ENCODE measurements around the gene RELN. TPM values are rescaled to one million over a fixed set of nuclear protein-coding genes. Genes with fewer than 3 reads are reported as not detected.

Gene RELN
- total and polyA plus RNA-seq, 9 of the 15 experiments (the other 6 are each of a cell fraction or from before 2014, with no cell fraction given) = 12.9 to 43.2 (median 18.1) TPM

DNA sequence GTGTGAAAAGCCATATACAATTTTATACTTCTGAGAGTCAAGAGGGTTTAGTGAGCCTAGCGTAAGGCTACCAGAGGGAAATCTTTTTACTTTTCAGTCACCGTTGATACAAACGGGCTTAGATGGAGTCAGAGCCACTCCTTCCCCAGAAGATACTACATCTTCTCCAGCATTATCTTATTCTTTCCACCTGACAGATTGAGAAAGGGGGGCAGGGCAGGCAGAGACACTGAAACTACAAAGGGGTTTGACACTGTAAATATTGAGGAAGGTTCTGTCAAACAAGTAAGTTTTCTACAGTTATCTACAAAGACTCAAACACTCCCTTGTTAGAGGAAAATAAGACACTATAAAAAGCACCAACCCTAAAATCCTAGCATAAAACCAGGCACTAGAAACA, 100.0 kb downstream of the RELN start (continued):
- TF ChIP-seq, protein P1, sequence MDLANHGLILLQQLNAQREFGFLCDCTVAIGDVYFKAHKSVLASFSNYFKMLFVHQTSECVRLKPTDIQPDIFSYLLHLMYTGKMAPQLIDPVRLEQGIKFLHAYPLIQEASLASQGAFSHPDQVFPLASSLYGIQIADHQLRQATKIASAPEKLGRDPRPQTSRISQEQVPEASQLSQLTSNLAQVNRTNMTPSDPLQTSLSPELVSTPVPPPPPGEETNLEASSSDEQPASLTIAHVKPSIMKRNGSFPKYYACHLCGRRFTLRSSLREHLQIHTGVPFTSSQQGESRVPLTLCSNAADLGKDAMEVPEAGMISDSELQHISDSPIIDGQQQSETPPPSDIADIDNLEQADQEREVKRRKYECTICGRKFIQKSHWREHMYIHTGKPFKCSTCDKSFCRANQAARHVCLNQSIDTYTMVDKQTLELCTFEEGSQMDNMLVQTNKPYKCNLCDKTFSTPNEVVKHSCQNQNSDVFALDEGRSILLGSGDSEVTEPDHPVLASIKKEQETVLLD (IDR thresholded peaks at IDR 0.05) = no peak
- TF ChIP-seq MEIS2 (IDR thresholded peaks at IDR 0.05; ENCODE audit: partially characterized antibody) = peak; percentile 42
- TF ChIP-seq ZNF57 (CRISPR knock-in tag; IDR thresholded peaks at IDR 0.05) = no peak
- TF ChIP-seq NR2F6 (CRISPR knock-in tag; IDR thresholded peaks at IDR 0.05) = no peak
- TF ChIP-seq, protein P2, sequence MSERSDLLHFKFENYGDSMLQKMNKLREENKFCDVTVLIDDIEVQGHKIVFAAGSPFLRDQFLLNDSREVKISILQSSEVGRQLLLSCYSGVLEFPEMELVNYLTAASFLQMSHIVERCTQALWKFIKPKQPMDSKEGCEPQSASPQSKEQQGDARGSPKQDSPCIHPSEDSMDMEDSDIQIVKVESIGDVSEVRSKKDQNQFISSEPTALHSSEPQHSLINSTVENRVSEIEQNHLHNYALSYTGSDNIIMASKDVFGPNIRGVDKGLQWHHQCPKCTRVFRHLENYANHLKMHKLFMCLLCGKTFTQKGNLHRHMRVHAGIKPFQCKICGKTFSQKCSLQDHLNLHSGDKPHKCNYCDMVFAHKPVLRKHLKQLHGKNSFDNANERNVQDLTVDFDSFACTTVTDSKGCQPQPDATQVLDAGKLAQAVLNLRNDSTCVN (CRISPR knock-in tag; IDR thresholded peaks at IDR 0.05) = no peak
- no peak for TF ChIP-seq NEUROD1 (IDR thresholded peaks at IDR 0.05; ENCODE audit: borderline replicate concordance, low read depth, low read length, partially characterized antibody)
- no peak for TF ChIP-seq ZNF274 (IDR thresholded peaks at IDR 0.05; ENCODE audit: borderline replicate concordance, low read depth, low read length)
- 0 out of 2 replicates have a peak, but pooled peaks have one; percentile 21 for TF ChIP-seq DPF2 (IDR thresholded peaks at IDR 0.05)
- no peak for TF ChIP-seq DIDO1 (tag; IDR thresholded peaks at IDR 0.05; ENCODE audit: low read depth)
- no peak for TF ChIP-seq CEBPB (tag; IDR thresholded peaks at IDR 0.05)
- TF ChIP-seq, protein P3, sequence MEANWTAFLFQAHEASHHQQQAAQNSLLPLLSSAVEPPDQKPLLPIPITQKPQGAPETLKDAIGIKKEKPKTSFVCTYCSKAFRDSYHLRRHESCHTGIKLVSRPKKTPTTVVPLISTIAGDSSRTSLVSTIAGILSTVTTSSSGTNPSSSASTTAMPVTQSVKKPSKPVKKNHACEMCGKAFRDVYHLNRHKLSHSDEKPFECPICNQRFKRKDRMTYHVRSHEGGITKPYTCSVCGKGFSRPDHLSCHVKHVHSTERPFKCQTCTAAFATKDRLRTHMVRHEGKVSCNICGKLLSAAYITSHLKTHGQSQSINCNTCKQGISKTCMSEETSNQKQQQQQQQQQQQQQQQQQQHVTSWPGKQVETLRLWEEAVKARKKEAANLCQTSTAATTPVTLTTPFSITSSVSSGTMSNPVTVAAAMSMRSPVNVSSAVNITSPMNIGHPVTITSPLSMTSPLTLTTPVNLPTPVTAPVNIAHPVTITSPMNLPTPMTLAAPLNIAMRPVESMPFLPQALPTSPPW (CRISPR knock-in tag; IDR thresholded peaks at IDR 0.05) = peak; percentile 23; the same call in 1 of the 2 replicates
- no peak for TF ChIP-seq ZNF408 (CRISPR knock-in tag; IDR thresholded peaks at IDR 0.05; ENCODE audit: low read depth)
- TF ChIP-seq, protein P4, sequence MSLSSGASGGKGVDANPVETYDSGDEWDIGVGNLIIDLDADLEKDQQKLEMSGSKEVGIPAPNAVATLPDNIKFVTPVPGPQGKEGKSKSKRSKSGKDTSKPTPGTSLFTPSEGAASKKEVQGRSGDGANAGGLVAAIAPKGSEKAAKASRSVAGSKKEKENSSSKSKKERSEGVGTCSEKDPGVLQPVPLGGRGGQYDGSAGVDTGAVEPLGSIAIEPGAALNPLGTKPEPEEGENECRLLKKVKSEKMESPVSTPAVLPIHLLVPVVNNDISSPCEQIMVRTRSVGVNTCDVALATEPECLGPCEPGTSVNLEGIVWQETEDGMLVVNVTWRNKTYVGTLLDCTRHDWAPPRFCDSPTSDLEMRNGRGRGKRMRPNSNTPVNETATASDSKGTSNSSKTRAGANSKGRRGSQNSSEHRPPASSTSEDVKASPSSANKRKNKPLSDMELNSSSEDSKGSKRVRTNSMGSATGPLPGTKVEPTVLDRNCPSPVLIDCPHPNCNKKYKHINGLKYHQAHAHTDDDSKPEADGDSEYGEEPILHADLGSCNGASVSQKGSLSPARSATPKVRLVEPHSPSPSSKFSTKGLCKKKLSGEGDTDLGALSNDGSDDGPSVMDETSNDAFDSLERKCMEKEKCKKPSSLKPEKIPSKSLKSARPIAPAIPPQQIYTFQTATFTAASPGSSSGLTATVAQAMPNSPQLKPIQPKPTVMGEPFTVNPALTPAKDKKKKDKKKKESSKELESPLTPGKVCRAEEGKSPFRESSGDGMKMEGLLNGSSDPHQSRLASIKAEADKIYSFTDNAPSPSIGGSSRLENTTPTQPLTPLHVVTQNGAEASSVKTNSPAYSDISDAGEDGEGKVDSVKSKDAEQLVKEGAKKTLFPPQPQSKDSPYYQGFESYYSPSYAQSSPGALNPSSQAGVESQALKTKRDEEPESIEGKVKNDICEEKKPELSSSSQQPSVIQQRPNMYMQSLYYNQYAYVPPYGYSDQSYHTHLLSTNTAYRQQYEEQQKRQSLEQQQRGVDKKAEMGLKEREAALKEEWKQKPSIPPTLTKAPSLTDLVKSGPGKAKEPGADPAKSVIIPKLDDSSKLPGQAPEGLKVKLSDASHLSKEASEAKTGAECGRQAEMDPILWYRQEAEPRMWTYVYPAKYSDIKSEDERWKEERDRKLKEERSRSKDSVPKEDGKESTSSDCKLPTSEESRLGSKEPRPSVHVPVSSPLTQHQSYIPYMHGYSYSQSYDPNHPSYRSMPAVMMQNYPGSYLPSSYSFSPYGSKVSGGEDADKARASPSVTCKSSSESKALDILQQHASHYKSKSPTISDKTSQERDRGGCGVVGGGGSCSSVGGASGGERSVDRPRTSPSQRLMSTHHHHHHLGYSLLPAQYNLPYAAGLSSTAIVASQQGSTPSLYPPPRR (CRISPR knock-in tag; IDR thresholded peaks at IDR 0.05; ENCODE audit: borderline replicate concordance) = no peak
- no peak for TF ChIP-seq ARID2 (IDR thresholded peaks at IDR 0.05)
- TF ChIP-seq MED1 (CRISPR knock-in tag; IDR thresholded peaks at IDR 0.05; ENCODE audit: borderline replicate concordance) = no peak
- no peak for TF ChIP-seq TEAD1 (CRISPR knock-in tag; IDR thresholded peaks at IDR 0.05)
- no peak for TF ChIP-seq ZNF224 (CRISPR knock-in tag; IDR thresholded peaks at IDR 0.05)
- TF ChIP-seq SP2 (IDR thresholded peaks at IDR 0.05; ENCODE audit: extremely low read depth, low read depth, low read length, poor library complexity, severe bottlenecking) = no peak
- TF ChIP-seq ZNF354B (CRISPR knock-in tag; IDR thresholded peaks at IDR 0.05) = no peak
- 0 out of 2 replicates have a peak, but pooled peaks have one; percentile 10 for TF ChIP-seq CBFA2T2 (conservative IDR thresholded peaks at IDR 0.05)
- TF ChIP-seq POLR2G (IDR thresholded peaks at IDR 0.05; ENCODE audit: low read depth, low read length) = no peak
